Measurements from ENCODE around the gene MT4.
A peak's percentile ranks its signal among the peaks of the same experiment; 100 is the strongest.

- peak in 1 of 2 donors; percentile 50 for TF ChIP-seq POLR2A (IDR thresholded peaks at IDR 0.05)
- no peak for TF ChIP-seq CTCF (IDR thresholded peaks at IDR 0.05)
These were observed 41.7 kb downstream of the MT4 start for GRCh38 chr16:56606476-56607108.
